ENCODE data around the gene CACNB4. TPM values are rescaled to one million over a fixed set of nuclear protein-coding genes. Genes with fewer than 3 reads are reported as not detected.

CACNB4 gene
- total and polyA plus RNA-seq, 10 of the 15 experiments (the other 5 are each of a cell fraction or from before 2014, with no cell fraction given), result 2.0 to 21.6 (median 9.3) TPM

DNA sequence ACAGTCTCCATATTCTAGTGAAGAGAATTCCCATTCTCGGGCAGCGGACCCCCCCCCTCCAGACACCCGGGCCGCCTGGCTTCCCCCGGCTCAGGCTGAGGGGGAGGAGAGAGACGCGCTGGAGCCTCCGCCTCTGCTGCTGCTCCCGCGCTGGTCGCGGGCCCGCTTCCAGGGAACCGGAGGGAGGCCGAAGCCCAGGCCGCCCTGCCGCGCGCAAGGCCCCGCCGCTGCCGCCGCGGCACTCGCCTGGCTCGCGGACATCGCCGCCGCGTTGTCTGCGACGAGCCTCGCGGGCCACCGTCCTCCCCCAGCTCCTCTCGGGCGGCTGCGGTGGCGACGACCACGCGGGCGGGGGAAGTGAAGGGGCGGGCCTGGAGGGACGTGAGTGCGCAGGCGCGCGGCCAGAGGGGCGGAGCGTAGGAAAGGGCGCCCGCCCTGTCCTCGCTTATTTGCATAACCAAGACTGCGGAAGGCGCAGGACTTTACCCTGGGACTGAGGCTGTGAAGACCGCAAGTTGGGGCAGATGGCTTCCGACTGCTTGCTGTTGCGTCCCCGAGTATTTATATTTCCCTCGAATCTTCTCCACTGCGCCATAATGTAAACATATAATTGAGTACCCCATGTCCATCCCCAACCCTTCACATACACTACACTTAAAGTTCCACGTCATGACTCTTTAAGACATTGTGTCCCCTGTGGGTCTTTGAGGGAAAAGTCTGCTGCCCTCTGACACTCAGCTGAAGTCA lies 270.5 kb downstream of the CACNB4 start, which contains the start of gene ARL5A (continued):
- TF ChIP-seq, protein P1, sequence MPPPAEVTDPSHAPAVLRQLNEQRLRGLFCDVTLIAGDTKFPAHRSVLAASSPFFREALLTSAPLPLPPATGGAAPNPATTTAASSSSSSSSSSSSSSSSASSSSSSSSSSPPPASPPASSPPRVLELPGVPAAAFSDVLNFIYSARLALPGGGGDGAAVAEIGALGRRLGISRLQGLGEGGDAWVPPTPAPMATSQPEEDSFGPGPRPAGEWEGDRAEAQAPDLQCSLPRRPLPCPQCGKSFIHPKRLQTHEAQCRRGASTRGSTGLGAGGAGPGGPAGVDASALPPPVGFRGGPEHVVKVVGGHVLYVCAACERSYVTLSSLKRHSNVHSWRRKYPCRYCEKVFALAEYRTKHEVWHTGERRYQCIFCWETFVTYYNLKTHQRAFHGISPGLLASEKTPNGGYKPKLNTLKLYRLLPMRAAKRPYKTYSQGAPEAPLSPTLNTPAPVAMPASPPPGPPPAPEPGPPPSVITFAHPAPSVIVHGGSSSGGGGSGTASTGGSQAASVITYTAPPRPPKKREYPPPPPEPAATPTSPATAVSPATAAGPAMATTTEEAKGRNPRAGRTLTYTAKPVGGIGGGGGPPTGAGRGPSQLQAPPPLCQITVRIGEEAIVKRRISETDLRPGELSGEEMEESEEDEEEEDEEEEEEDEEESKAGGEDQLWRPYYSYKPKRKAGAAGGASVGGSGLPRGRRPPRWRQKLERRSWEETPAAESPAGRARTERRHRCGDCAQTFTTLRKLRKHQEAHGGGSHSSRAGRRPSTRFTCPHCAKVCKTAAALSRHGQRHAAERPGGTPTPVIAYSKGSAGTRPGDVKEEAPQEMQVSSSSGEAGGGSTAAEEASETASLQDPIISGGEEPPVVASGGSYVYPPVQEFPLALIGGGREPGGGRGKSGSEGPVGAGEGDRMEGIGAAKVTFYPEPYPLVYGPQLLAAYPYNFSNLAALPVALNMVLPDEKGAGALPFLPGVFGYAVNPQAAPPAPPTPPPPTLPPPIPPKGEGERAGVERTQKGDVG (CRISPR knock-in tag; IDR thresholded peaks at IDR 0.05), result no peak
- peak; percentile 94 for TF ChIP-seq POLR2A (IDR thresholded peaks at IDR 0.05; ENCODE audit: low read depth, low read length)
- no peak for TF ChIP-seq SMC3 (IDR thresholded peaks at IDR 0.05; ENCODE audit: borderline replicate concordance, low read length)
- TF ChIP-seq ATF2 (IDR thresholded peaks at IDR 0.05; ENCODE audit: low read length), result no peak
- TF ChIP-seq GATAD2B (conservative IDR thresholded peaks at IDR 0.05; ENCODE audit: low read depth), result peak; percentile 80
- TF ChIP-seq SREBF2 (IDR thresholded peaks at IDR 0.05; ENCODE audit: low read length), result no peak
- TF ChIP-seq TBL1XR1 (IDR thresholded peaks at IDR 0.05; ENCODE audit: low read depth, low read length), result no peak
- TF ChIP-seq BCL11A (IDR thresholded peaks at IDR 0.05; ENCODE audit: low read depth, low read length), result no peak
- peak; percentile 76 for TF ChIP-seq TAF1 (IDR thresholded peaks at IDR 0.05; ENCODE audit: borderline replicate concordance, low read depth, low read length)
- peak; percentile 95 for TF ChIP-seq SMAD5 (IDR thresholded peaks at IDR 0.05; ENCODE audit: low read depth)
- TF ChIP-seq RUNX3 (IDR thresholded peaks at IDR 0.05; ENCODE audit: low read length), result peak; percentile 93
- TF ChIP-seq BHLHE40 (IDR thresholded peaks at IDR 0.05; ENCODE audit: borderline replicate concordance in 1 of 2, low read depth in 2 of 2, low read length in 1 of 2), result peak; percentile 55 to 89; a peak in 3 of 4 replicates
- no peak for TF ChIP-seq RAD51 (IDR thresholded peaks at IDR 0.05)
- TF ChIP-seq POLR2AphosphoS2 (IDR thresholded peaks at IDR 0.05; ENCODE audit: low read depth, low read length), result peak; percentile 86
- TF ChIP-seq STAT3 (IDR thresholded peaks at IDR 0.05; ENCODE audit: low read depth, low read length), result no peak
- peak; percentile 67; the same call in 1 of the 2 replicates for TF ChIP-seq RB1 (IDR thresholded peaks at IDR 0.05; ENCODE audit: borderline replicate concordance)
- TF ChIP-seq RBBP5 (conservative IDR thresholded peaks at IDR 0.05), result no peak
- TF ChIP-seq SP1 (IDR thresholded peaks at IDR 0.05; ENCODE audit: low read depth, low read length), result peak; percentile 57
- no peak for TF ChIP-seq BRCA1 (IDR thresholded peaks at IDR 0.05; ENCODE audit: low read depth, low read length)
- TF ChIP-seq, protein P2, sequence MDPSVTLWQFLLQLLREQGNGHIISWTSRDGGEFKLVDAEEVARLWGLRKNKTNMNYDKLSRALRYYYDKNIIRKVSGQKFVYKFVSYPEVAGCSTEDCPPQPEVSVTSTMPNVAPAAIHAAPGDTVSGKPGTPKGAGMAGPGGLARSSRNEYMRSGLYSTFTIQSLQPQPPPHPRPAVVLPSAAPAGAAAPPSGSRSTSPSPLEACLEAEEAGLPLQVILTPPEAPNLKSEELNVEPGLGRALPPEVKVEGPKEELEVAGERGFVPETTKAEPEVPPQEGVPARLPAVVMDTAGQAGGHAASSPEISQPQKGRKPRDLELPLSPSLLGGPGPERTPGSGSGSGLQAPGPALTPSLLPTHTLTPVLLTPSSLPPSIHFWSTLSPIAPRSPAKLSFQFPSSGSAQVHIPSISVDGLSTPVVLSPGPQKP (IDR thresholded peaks at IDR 0.05; ENCODE audit: low read depth, low read length), result 0 out of 2 replicates have a peak, but pooled peaks have one; percentile 66
- TF ChIP-seq MAX (IDR thresholded peaks at IDR 0.05; ENCODE audit: low read depth, low read length), result peak; percentile 73; the same call in 1 of the 2 replicates
- TF ChIP-seq BCL3 (IDR thresholded peaks at IDR 0.05; ENCODE audit: borderline replicate concordance, insufficient read depth, low read depth, low read length, poor library complexity, severe bottlenecking), result peak; percentile 40
- TF ChIP-seq PAX5 (IDR thresholded peaks at IDR 0.05; ENCODE audit: borderline replicate concordance, low read depth, low read length), result peak; percentile 21; the same call in 1 of the 2 replicates
- TF ChIP-seq NRF1 (conservative IDR thresholded peaks at IDR 0.05; ENCODE audit: low read depth, low read length), result peak; percentile 71
- peak; percentile 85; the same call in 1 of the 2 replicates for TF ChIP-seq LARP7 (IDR thresholded peaks at IDR 0.05)
